GM23248 (cell line): Measurements from ENCODE around the gene S100A7A. TPM values are rescaled to one million over a fixed set of nuclear protein-coding genes. Genes with fewer than 3 reads are reported as not detected.
A peak's percentile ranks its signal among the peaks of the same experiment; 100 is the strongest.

ENCODE experiments used
- DNase-seq: peaks from one replicate; pipeline ENCODE4 v3.0.0-alpha.2; 2015
- H2AFZ ChIP-seq: fragments of 200-600 bp; sonication (generic); 2 replicates; pipeline ENCODE4 v1.6.1; 2016; ENCODE audit warnings: antibody characterized with exemption
- H3F3A ChIP-seq: fragments of 200-600 bp; sonication (generic); 2 replicates; pipeline ENCODE4 v1.6.1; 2016; ENCODE audit warnings: mild to moderate bottlenecking, antibody characterized with exemption, mixed run types; ENCODE audit not compliant: insufficient read depth
- H3K27ac ChIP-seq: fragments of 200-600 bp; sonication (generic); 2 replicates; pipeline ENCODE4 v1.5.1; 2016; ENCODE audit warnings: mild to moderate bottlenecking
- H3K27me3 ChIP-seq: fragments of 200-600 bp; sonication (generic); replicated peaks from 2 replicates; pipeline ENCODE4 v1.6.1; 2016; ENCODE audit warnings: mild to moderate bottlenecking; ENCODE audit not compliant: insufficient read depth
- H3K36me3 ChIP-seq: fragments of 200-600 bp; sonication (generic); 2 replicates; pipeline ENCODE4 v1.6.1; 2016; ENCODE audit warnings: low read depth, mild to moderate bottlenecking
- H3K4me1 ChIP-seq: fragments of 200-600 bp; sonication (generic); 2 replicates; pipeline ENCODE4 v1.6.1; 2016; ENCODE audit warnings: mild to moderate bottlenecking; ENCODE audit not compliant: insufficient read depth
- H3K4me2 ChIP-seq: fragments of 200-600 bp; sonication (generic); one replicate; pipeline ENCODE4 v1.6.1; 2016; ENCODE audit warnings: mild to moderate bottlenecking; ENCODE audit not compliant: unreplicated experiment
- H3K4me3 ChIP-seq: fragments of 200-600 bp; sonication (generic); 2 replicates; pipeline ENCODE4 v1.5.1; 2016; ENCODE audit warnings: mild to moderate bottlenecking
- H3K79me2 ChIP-seq: fragments of 200-600 bp; sonication (generic); 2 replicates; pipeline ENCODE4 v1.6.1; 2016; ENCODE audit warnings: mild to moderate bottlenecking; ENCODE audit not compliant: insufficient read depth
- H3K9ac ChIP-seq: fragments of 200-600 bp; sonication (generic); 2 replicates; pipeline ENCODE4 v1.6.1; 2016; ENCODE audit warnings: mild to moderate bottlenecking
- H3K9me2 ChIP-seq: fragments of 200-600 bp; sonication (generic); 2 replicates; pipeline ENCODE4 v1.6.1; 2016; ENCODE audit warnings: mixed run types, mild to moderate bottlenecking, moderate library complexity; ENCODE audit not compliant: insufficient read depth
- H3K9me3 ChIP-seq: fragments of 200-600 bp; sonication (generic); one replicate; pipeline ENCODE4 v1.6.1; 2017; ENCODE audit warnings: low read depth
- H4K20me1 ChIP-seq: fragments of 200-600 bp; sonication (generic); 2 replicates; pipeline ENCODE4 v1.6.0; 2016; ENCODE audit not compliant: insufficient read depth
- EZH2 ChIP-seq: fragments of 200-600 bp; sonication (generic); IDR thresholded peaks from 2 replicates; pipeline ENCODE4 v1.6.1; 2018; ENCODE audit warnings: antibody characterized with exemption, mild to moderate bottlenecking; ENCODE audit not compliant: insufficient read depth, poor library complexity, severe bottlenecking
- EZH2phosphoT487 ChIP-seq: fragments of 200-600 bp; sonication (generic); IDR thresholded peaks from 2 replicates; pipeline ENCODE4 v1.6.1; 2018; ENCODE audit warnings: antibody characterized with exemption, moderate library complexity, mild to moderate bottlenecking, low read depth; ENCODE audit not compliant: insufficient read depth
- WGBS, 2 experiments: methylation state at CpG; one replicate each; pipeline ENCODE4 v1.1.6; 2015 to 2017; ENCODE audit warnings: low lambda C conversion rate in 2 of 2, low coverage in 1 of 2; ENCODE audit errors: missing lambda C conversion rate in 2 of 2; 5-methylcytosine and 5-hydroxymethylcytosine counted together
- in situ Hi-C: fragments of 300-500 bp; cut with MboI; formaldehyde crosslinking; loops from 2 replicates; pipeline ENCODE4 v1.15.0; 2020
- polyA plus RNA-seq: library from polyadenylated mRNA; unstranded; fragments of >200 nt; fragmentation: Nextera tagmentation; extraction: Ambion mirVana; gene quantifications from 2 replicates; pipeline ENCODE4 v1.2.1, GENCODE V29; 2016
- small RNA-seq: library from RNA; depleted of rRNA; stranded (forward); fragments of <200 nt; gene quantifications from one replicate; pipeline ENCODE3, GENCODE V24; 2014; ENCODE audit warnings: low read depth, low replicate concordance
- total RNA-seq: library from RNA; depleted of rRNA; stranded (reverse); fragments of >200 nt; shearing (Covaris generic); gene quantifications from 2 replicates; pipeline ENCODE4 v1.2.3, GENCODE V29; 2014; rRNA removed

S100A7A gene
- total and polyA plus RNA-seq, 2 experiments from 2014 or later: not detected

GRCh38 chr1:153465811-153466636 is 49.7 kb downstream of the S100A7A start:
- H2AFZ ChIP-seq: no peak overlapping the region
- no peak for TF ChIP-seq EZH2
- no peak for TF ChIP-seq EZH2phosphoT487
- in situ Hi-C loops: no loop called here
- peaks cover 24% of the 10 kb centered on the region for H3K4me1 ChIP-seq
- H3K79me2 ChIP-seq: no peaks in the 10 kb centered on the region
- no peaks in the 10 kb centered on the region for H3K9me2 ChIP-seq
- H3K4me3 ChIP-seq: no peak overlapping the region
- DNase-seq: peak; percentile 72
- no peaks in the 10 kb centered on the region for H4K20me1 ChIP-seq
- H3K36me3 ChIP-seq: no peaks in the 10 kb centered on the region
- 30 to 32% methylated on average over 23 of the region's 23 CpGs for WGBS, 2 experiments
- H3F3A ChIP-seq: 0 out of 2 replicates have a peak, but pooled peaks cover 3% of the 10 kb centered on the region
- no peaks in the 10 kb centered on the region for H3K27me3 ChIP-seq
- H3K9me3 ChIP-seq: no peaks in the 10 kb centered on the region
- H3K4me2 ChIP-seq: no peak overlapping the region
- H3K27ac ChIP-seq: no peak overlapping the region
- H3K9ac ChIP-seq: no peak overlapping the region

- H2AFZ ChIP-seq: no peak overlapping the region
- no peak overlapping the region for H3K4me3 ChIP-seq
- no peaks in the 10 kb centered on the region for H3K79me2 ChIP-seq
- no peaks in the 10 kb centered on the region for H4K20me1 ChIP-seq
- no peaks in the 10 kb centered on the region for H3K36me3 ChIP-seq
- peak overlapping the region; percentile 9 for H3K4me2 ChIP-seq
- in situ Hi-C loops: no loop called here
- TF ChIP-seq EZH2phosphoT487 (no peak), EZH2 (no peak)
- H3K27me3 ChIP-seq: no peaks in the 10 kb centered on the region
- H3K4me1 ChIP-seq: peaks cover 25% of the 10 kb centered on the region
- 34 to 39% methylated on average over 5 of the region's 5 CpGs for WGBS, 2 experiments
- no peaks in the 10 kb centered on the region for H3K9me2 ChIP-seq
- H3F3A ChIP-seq: 0 out of 2 replicates have a peak, but pooled peaks cover 3% of the 10 kb centered on the region
- H3K9ac ChIP-seq: no peak overlapping the region
- no peak overlapping the region for H3K27ac ChIP-seq
- peak; percentile 45 for DNase-seq
- no peaks in the 10 kb centered on the region for H3K9me3 ChIP-seq
Observed at GRCh38 chr1:153466908-153467307, 50.6 kb downstream of the S100A7A start.

GRCh38 chr1:153470707-153471106 is 54.4 kb downstream of the S100A7A start:
- Histone ChIP-seq H3K4me2 (no peak overlapping the region), H3K4me3 (no peak overlapping the region), H3F3A (no peaks in the 10 kb centered on the region), H3K4me1 (peaks cover 25% of the 10 kb centered on the region), H2AFZ (no peak overlapping the region), H3K9me2 (no peaks in the 10 kb centered on the region), H4K20me1 (no peaks in the 10 kb centered on the region), H3K36me3 (no peaks in the 10 kb centered on the region), H3K9ac (no peak overlapping the region), H3K9me3 (no peaks in the 10 kb centered on the region), H3K27ac (no peak overlapping the region), H3K79me2 (no peaks in the 10 kb centered on the region), H3K27me3 (no peaks in the 10 kb centered on the region)
- no peak for TF ChIP-seq EZH2phosphoT487
- no peak for TF ChIP-seq EZH2
- peak; percentile 48 for DNase-seq
- in situ Hi-C loops: no loop called here

Small RNA genes within 50 kb of the gene (small RNA-seq; reads per million reads assigned to genes)
- not detected for gene S100A15A

Other genes with a start within 250 kb of the S100A7A start
- gene LELP1, start 213.1 kb upstream of the S100A7A start, total RNA-seq: not detected in 2 replicates
- not detected in 2 replicates for gene LELP1, start 213.1 kb upstream of the S100A7A start, polyA plus RNA-seq
- not detected in 2 replicates for gene PRR9, start 198.9 kb upstream of the S100A7A start, total RNA-seq
- gene PRR9, start 198.9 kb upstream of the S100A7A start, polyA plus RNA-seq: 0.30 and 0.47 TPM in 2 replicates
- gene LORICRIN, start 156.8 kb upstream of the S100A7A start, total RNA-seq: not detected in 2 replicates
- gene LORICRIN, start 156.8 kb upstream of the S100A7A start, polyA plus RNA-seq: not detected in 2 replicates
- not detected in 2 replicates for gene PGLYRP3, start 103.6 kb upstream of the S100A7A start, total RNA-seq
- gene PGLYRP3, start 103.6 kb upstream of the S100A7A start, polyA plus RNA-seq: not detected in 2 replicates
- gene PGLYRP4, start 67.7 kb upstream of the S100A7A start, total RNA-seq: not detected in 2 replicates
- gene PGLYRP4, start 67.7 kb upstream of the S100A7A start, polyA plus RNA-seq: not detected in 2 replicates
- not detected in 2 replicates for gene S100A9, start 58.7 kb upstream of the S100A7A start, total RNA-seq
- not detected in 2 replicates for gene S100A9, start 58.7 kb upstream of the S100A7A start, polyA plus RNA-seq
- gene S100A12, start 40.9 kb upstream of the S100A7A start, total RNA-seq: not detected in 2 replicates
- gene S100A12, start 40.9 kb upstream of the S100A7A start, polyA plus RNA-seq: not detected in 2 replicates
- gene S100A8, start 25.4 kb upstream of the S100A7A start, total RNA-seq: not detected in 2 replicates
- not detected in 2 replicates for gene S100A8, start 25.4 kb upstream of the S100A7A start, polyA plus RNA-seq
- gene S100A7, start 44.1 kb downstream of the S100A7A start, total RNA-seq: not detected in 2 replicates
- not detected in 2 replicates for gene S100A7, start 44.1 kb downstream of the S100A7A start, polyA plus RNA-seq
- gene S100A6, start 119.5 kb downstream of the S100A7A start, total RNA-seq: 550 and 683 TPM in 2 replicates
- 2,862 and 2,893 TPM in 2 replicates for gene S100A6, start 119.5 kb downstream of the S100A7A start, polyA plus RNA-seq
- not detected in 2 replicates for gene S100A5, start 124.4 kb downstream of the S100A7A start, total RNA-seq
- 0.41 TPM in 1 of 2 replicates, not detected in the other for gene S100A5, start 124.4 kb downstream of the S100A7A start, polyA plus RNA-seq
- gene S100A4, start 129.3 kb downstream of the S100A7A start, total RNA-seq: 236 and 249 TPM in 2 replicates
- gene S100A4, start 129.3 kb downstream of the S100A7A start, polyA plus RNA-seq: 608 and 610 TPM in 2 replicates
- gene S100A3, start 132.7 kb downstream of the S100A7A start, total RNA-seq: 2.2 and 3.8 TPM in 2 replicates
- gene S100A3, start 132.7 kb downstream of the S100A7A start, polyA plus RNA-seq: 7.5 and 8.0 TPM in 2 replicates
- 1.7 and 9.0 TPM in 2 replicates for gene S100A2, start 149.3 kb downstream of the S100A7A start, total RNA-seq
- gene S100A2, start 149.3 kb downstream of the S100A7A start, polyA plus RNA-seq: 8.6 and 11.8 TPM in 2 replicates
- 495 and 615 TPM in 2 replicates for gene S100A16, start 196.6 kb downstream of the S100A7A start, total RNA-seq
- 801 and 826 TPM in 2 replicates for gene S100A16, start 196.6 kb downstream of the S100A7A start, polyA plus RNA-seq
- 2.1 TPM in 1 of 2 replicates, not detected in the other for gene S100A14, start 199.8 kb downstream of the S100A7A start, total RNA-seq
- gene S100A14, start 199.8 kb downstream of the S100A7A start, polyA plus RNA-seq: 0.31 and 0.32 TPM in 2 replicates
- gene S100A13, start 211.0 kb downstream of the S100A7A start, total RNA-seq: 127 and 159 TPM in 2 replicates
- 540 and 552 TPM in 2 replicates for gene S100A13, start 211.0 kb downstream of the S100A7A start, polyA plus RNA-seq
- gene S100A1, start 211.9 kb downstream of the S100A7A start, total RNA-seq: not detected in 2 replicates
- 0.30 TPM in 1 of 2 replicates, not detected in the other for gene S100A1, start 211.9 kb downstream of the S100A7A start, polyA plus RNA-seq
- gene CHTOP, start 217.5 kb downstream of the S100A7A start, total RNA-seq: 26.9 and 37.8 TPM in 2 replicates
- gene CHTOP, start 217.5 kb downstream of the S100A7A start, polyA plus RNA-seq: 42.2 and 44.2 TPM in 2 replicates
- gene SNAPIN, start 242.2 kb downstream of the S100A7A start, total RNA-seq: 50.2 and 70.5 TPM in 2 replicates
- 82.1 and 83.8 TPM in 2 replicates for gene SNAPIN, start 242.2 kb downstream of the S100A7A start, polyA plus RNA-seq